Ovary (tissue), 9 donors: ENCODE data around the gene PARD3. TPM values are rescaled to one million over a fixed set of nuclear protein-coding genes. Genes with fewer than 3 reads are reported as not detected.

ENCODE experiments used
- DNase-seq, 5 donors: peaks; one replicate each; pipeline ENCODE4 v3.0.0-alpha.2; 2019 to 2020
- H3K27ac ChIP-seq, 2 donors: fragments of 200-600 bp; one replicate each; pipeline versions ENCODE4 v1.5.1 to v1.8.0; 2019 to 2022
- H3K27me3 ChIP-seq: fragments of 200-600 bp; one replicate; pipeline ENCODE4 v1.8.0; 2022
- H3K36me3 ChIP-seq: fragments of 200-600 bp; sonication (generic); one replicate; pipeline ENCODE4 v1.5.1; 2019
- H3K4me1 ChIP-seq: one replicate; pipeline ENCODE4 v1.8.1; 2013; ENCODE audit warnings: mild to moderate bottlenecking, moderate library complexity; ENCODE audit not compliant: insufficient read depth
- H3K4me3 ChIP-seq: fragments of 200-600 bp; sonication (generic); one replicate; pipeline ENCODE4 v1.5.1; 2017
- H3K9me3 ChIP-seq, 2 donors: fragments of 200-600 bp in 1 of 2; sonication (generic) in 1 of 2; one replicate each; pipeline versions ENCODE4 v1.5.1 to v1.8.1; 2013 to 2019; ENCODE audit warnings: mild to moderate bottlenecking in 1 of 2, moderate library complexity in 1 of 2
- EP300 ChIP-seq: sonication (generic); formaldehyde crosslinking; IDR thresholded peaks from one replicate; pipeline ENCODE4 v1.6.1; 2017; ENCODE audit warnings: antibody characterized with exemption
- POLR2A ChIP-seq: fragments of 450-650 bp; IDR thresholded peaks from one replicate; pipeline ENCODE4 v1.6.1; 2017; ENCODE audit warnings: antibody characterized with exemption, mild to moderate bottlenecking, moderate library complexity
- WGBS, 3 donors: extraction: QIAGEN DNeasy Blood & Tissue Kit in 1 of 3; methylation state at CpG; one replicate each; pipeline versions ENCODE4 v1.1.5 to v1.1.7; 2013 to 2017; 5-methylcytosine and 5-hydroxymethylcytosine counted together
- intact Hi-C, 4 donors: fragments of 100-400 bp; cut with DNase I; formaldehyde crosslinking; loops; one replicate each; pipeline versions ENCODE4 v1.11.0 to v1.15.1; 2022 to 2023
- polyA plus RNA-seq, 2 donors: library from polyadenylated mRNA; stranded (reverse); fragments of 200-250 nt in 1 of 2; fragments of 350-450 nt in 1 of 2; fragmentation: Illumina TruSeq in 1 of 2; extraction: RNeasy Lipid Tissue Mini Kit (QIAGEN cat#74804) in 1 of 2; gene quantifications; one replicate each; pipeline ENCODE4 v1.2.3, GENCODE V29; 2013 to 2014
- total RNA-seq, 7 donors: library from RNA; depleted of rRNA in 2 of 7; stranded (reverse); fragments of >200 nt in 2 of 7; fragmentation: NEBNext Ultra II Directional in 3 of 7; extraction: Animal tissue kit (Norgen Biotek cat#: 25700) in 3 of 7; gene quantifications; one replicate each; pipeline versions ENCODE4 v1.1.0 to v1.2.4, GENCODE V29; 2016 to 2023
- TF ChIP-seq, protein P1 (sequence below), 3 donors: fragments of 450-650 bp in 2 of 3; fragments of 200-600 bp in 1 of 3; IDR thresholded peaks; one replicate each; pipeline versions ENCODE4 v1.5.1 to v1.8.0; 2016 to 2022; ENCODE audit warnings: antibody characterized with exemption in 3 of 3, mild to moderate bottlenecking in 1 of 3
- donor health status: DM: no; HTN: no; CAD: no; lungs with moderate emphysema.
- donor health status: DM: no; HTN: no; CAD: no.
- donor health status: Bipolar disorder and iron deficiency.
- donor health status: DM: yes; HTN: yes; CAD: no.
- donor health status: DM: no; HTN: no; CAD: no.
- donor health status: DM: yes; HTN: yes; CAD: no.

The PARD3 gene
- total and polyA plus RNA-seq, 9 donors = 31.8 to 92.3 (median 67.1) TPM

DNA sequence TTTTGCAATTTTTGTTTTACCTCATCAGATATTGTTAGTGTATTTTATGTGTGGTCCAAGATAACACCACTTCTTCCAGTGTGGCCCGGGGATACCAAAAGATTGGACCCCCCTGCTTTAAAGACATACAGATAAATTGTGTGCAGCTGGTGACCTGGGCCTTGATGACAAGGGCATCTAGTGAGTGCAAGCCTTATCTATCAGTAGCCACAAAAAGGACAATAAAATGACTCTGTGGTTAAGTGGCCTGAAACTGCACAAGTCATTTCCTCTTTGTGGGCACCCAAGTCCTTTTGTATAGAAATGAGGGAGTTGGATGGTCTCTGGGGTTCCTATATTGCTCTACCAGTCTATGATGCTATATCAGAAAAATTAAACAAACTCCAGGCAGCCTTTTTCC is 98.1 kb downstream of the PARD3 start:
- TF ChIP-seq POLR2A (no peak), EP300 (no peak)
- TF ChIP-seq, protein P1, sequence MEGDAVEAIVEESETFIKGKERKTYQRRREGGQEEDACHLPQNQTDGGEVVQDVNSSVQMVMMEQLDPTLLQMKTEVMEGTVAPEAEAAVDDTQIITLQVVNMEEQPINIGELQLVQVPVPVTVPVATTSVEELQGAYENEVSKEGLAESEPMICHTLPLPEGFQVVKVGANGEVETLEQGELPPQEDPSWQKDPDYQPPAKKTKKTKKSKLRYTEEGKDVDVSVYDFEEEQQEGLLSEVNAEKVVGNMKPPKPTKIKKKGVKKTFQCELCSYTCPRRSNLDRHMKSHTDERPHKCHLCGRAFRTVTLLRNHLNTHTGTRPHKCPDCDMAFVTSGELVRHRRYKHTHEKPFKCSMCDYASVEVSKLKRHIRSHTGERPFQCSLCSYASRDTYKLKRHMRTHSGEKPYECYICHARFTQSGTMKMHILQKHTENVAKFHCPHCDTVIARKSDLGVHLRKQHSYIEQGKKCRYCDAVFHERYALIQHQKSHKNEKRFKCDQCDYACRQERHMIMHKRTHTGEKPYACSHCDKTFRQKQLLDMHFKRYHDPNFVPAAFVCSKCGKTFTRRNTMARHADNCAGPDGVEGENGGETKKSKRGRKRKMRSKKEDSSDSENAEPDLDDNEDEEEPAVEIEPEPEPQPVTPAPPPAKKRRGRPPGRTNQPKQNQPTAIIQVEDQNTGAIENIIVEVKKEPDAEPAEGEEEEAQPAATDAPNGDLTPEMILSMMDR (IDR thresholded peaks at IDR 0.05) = no peak
- Histone ChIP-seq H3K27ac (no peak overlapping the region), H3K4me3 (no peak overlapping the region), H3K4me1 (peaks cover 22% of the 10 kb centered on the region), H3K9me3 (no peaks in the 10 kb centered on the region), H3K36me3 (no peaks in the 10 kb centered on the region), H3K27me3 (no peaks in the 10 kb centered on the region)
- DNase-seq = no peak
- 32 to 54% (median 35%) methylated on average over 1 of the region's 1 CpG for WGBS, 3 donors
- intact Hi-C loops = loop anchor here in 1 of 4 donors (10.0 kb wide), 1 partner anchor 52 kb away; no protein-coding TSS in a partner anchor

DNA sequence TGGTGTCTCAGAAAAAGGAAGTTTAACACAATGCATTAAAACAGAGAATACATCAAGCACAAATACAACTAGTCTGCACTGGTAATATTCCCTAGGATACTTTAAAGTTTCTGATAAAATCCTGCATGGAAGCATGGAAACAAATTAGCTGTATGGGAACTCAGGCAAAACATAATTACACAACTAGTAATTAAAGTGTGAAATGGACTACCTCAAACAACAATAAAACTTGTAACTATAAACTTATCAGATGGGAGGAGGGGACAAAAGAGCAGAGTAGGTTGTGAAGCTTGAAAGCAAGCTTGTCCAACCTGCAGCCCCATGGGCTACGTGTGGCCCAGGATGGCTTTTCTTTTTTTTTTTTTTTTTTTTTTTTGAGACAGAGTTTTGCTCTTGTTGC is 98.9 kb downstream of the PARD3 start:
- H3K27me3 ChIP-seq = no peaks in the 10 kb centered on the region
- no peak for TF ChIP-seq EP300
- no peak for TF ChIP-seq POLR2A
- TF ChIP-seq, protein P1 (IDR thresholded peaks at IDR 0.05) = no peak
- H3K27ac ChIP-seq = no peak overlapping the region
- 84 to 95% (median 93%) methylated on average over 1 of the region's 1 CpG for WGBS, 3 donors
- intact Hi-C loops = loop anchor here in 1 of 4 donors (10.0 kb wide), 1 partner anchor 51 kb away; no protein-coding TSS in a partner anchor
- H3K4me1 ChIP-seq = peaks cover 25% of the 10 kb centered on the region
- H3K4me3 ChIP-seq = no peak overlapping the region
- no peaks in the 10 kb centered on the region for H3K36me3 ChIP-seq
- no peaks in the 10 kb centered on the region for H3K9me3 ChIP-seq
- no peak for DNase-seq

DNA sequence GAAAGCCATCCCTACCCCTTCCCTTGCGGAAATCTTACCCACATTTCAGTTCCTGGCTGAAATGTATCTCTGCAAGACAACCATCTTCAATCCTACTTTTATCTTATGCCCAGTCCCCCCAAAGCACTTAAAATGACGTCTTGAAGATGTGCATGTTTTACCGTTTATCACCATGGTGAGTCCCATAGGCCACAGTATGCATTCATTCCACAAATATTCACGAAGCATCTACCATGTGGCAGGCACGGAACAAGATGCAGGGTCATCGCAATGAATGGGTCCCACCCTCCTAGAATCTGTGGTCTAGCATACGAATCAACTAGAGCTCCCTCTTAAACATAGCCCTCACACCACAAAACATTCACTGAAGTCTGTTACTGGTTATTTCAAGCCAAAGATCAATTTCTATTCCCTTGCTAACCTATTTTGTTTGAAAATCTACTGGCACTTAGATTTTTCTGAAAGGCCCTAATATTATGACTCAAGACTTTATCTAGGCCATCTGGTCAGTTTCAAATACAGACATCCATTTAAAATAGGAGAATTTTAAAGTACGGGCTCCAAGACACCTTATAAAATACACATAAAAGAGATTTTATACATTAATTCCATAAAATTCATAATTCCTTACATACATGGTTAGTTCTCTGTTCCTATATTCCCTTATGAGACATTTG is 99.4 kb downstream of the PARD3 start:
- DNase-seq = no peak
- H3K27ac ChIP-seq = no peak overlapping the region
- TF ChIP-seq POLR2A (no peak), EP300 (no peak)
- TF ChIP-seq, protein P1 (IDR thresholded peaks at IDR 0.05) = no peak
- intact Hi-C loops = loop anchor here in 1 of 4 donors (10.0 kb wide), 1 partner anchor 51 kb away; no protein-coding TSS in a partner anchor
- H3K4me3 ChIP-seq = no peak overlapping the region
- H3K4me1 ChIP-seq = peaks cover 30% of the 10 kb centered on the region
- no peaks in the 10 kb centered on the region for H3K9me3 ChIP-seq
- no peaks in the 10 kb centered on the region for H3K27me3 ChIP-seq
- WGBS, 3 donors = 94 to 95% (median 94%) methylated on average over 8 of the region's 8 CpGs
- H3K36me3 ChIP-seq = no peaks in the 10 kb centered on the region

DNA sequence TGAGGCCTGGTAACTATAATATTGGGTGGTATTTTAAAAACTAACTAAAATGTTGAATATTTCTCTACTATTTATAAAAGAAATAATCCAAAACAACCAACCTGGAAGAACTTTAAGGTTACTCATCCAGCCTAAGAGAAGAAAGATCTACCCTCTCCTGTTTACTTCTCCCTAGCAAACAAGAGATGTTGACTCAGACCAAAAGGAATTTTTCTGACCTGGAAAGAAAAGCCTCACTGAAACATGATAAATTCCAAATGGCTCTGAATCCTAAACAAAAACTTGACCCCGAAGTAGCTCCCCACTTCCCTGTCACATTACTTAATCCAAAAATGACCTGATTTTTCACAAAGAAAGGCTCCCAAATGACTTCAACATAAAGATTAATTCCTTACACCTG is 101.2 kb downstream of the PARD3 start:
- 5 to 23% (median 8%) methylated on average over 1 of the region's 1 CpG for WGBS, 3 donors
- no peak overlapping the region for H3K4me3 ChIP-seq
- no peaks in the 10 kb centered on the region for H3K36me3 ChIP-seq
- no peak for DNase-seq
- H3K4me1 ChIP-seq = peaks cover 33% of the 10 kb centered on the region
- H3K9me3 ChIP-seq = no peaks in the 10 kb centered on the region
- intact Hi-C loops = loop anchor here in 1 of 4 donors (10.0 kb wide), 1 partner anchor 49 kb away; no protein-coding TSS in a partner anchor
- no peak for TF ChIP-seq EP300
- TF ChIP-seq, protein P1 (IDR thresholded peaks at IDR 0.05) = no peak
- TF ChIP-seq POLR2A = no peak
- no peak overlapping the region for H3K27ac ChIP-seq
- no peaks in the 10 kb centered on the region for H3K27me3 ChIP-seq
